Measurements from ENCODE around the gene LAMB3. TPM values are rescaled to one million over a fixed set of nuclear protein-coding genes. Genes with fewer than 3 reads are reported as not detected.

Gene LAMB3
- total and polyA plus RNA-seq, 7 experiments from 2014 or later: 0.11 to 5.7 (median 0.62) TPM

DNA sequence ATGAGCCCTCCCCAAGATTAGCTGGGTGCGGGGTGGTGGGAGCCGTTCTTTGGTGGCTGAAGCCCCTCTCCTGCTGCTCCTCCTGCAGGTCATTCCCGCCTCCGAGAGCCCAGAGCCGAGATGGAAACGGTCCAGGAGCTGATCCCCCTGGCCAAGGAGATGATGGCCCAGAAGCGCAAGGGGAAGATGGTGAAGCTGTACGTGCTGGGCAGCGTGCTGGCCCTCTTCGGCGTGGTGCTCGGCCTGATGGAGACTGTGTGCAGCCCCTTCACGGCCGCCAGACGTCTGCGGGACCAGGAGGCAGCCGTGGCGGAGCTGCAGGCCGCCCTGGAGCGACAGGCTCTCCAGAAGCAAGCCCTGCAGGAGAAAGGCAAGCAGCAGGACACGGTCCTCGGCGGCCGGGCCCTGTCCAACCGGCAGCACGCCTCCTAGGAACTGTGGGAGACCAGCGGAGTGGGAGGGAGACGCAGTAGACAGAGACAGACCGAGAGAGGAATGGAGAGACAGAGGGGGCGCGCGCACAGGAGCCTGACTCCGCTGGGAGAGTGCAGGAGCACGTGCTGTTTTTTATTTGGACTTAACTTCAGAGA is 23.4 kb upstream of the LAMB3 start:
- DNase-seq: peak in 2 of 9 donors; percentile 8 to 11
- ATAC-seq: no peak
- no peaks in the 10 kb centered on the region for H3K9me3 ChIP-seq (ENCODE audit: control insufficient read depth in 2 of 3, low read length in 3 of 3)
- H3K36me3 ChIP-seq (ENCODE audit: control insufficient read depth in 2 of 3, insufficient read depth in 3 of 3, low read length in 3 of 3): no peaks in the 10 kb centered on the region
- peaks cover 0 to 18% (median 0%) of the 10 kb centered on the region in 5 donors for H3K36me3 Mint-ChIP-seq
- H3K27ac ChIP-seq (ENCODE audit: low read depth, low read length): no peak overlapping the region
- peak overlapping the region in 1 of 9 donors; percentile 73 for H3K27ac Mint-ChIP-seq
- intact Hi-C loops (cut with micrococcal nuclease): loop anchor here in 1 of 2 donors (2.0 kb wide), 1 partner anchor 17 kb away; no protein-coding TSS in a partner anchor
- peaks cover 27 to 71% (median 43%) of the 10 kb centered on the region in 7 donors for H3K4me1 Mint-ChIP-seq
- CTCF ChIA-PET: no interaction called here
- H3K4me3 ChIP-seq (ENCODE audit: low read length): peak overlapping the region; percentile 40
- H3K4me3 Mint-ChIP-seq: peak overlapping the region; percentile 47 to 88 (median 80)
- H3K27me3 ChIP-seq (ENCODE audit: control insufficient read depth in 2 of 2, insufficient read depth in 2 of 2, low read length in 2 of 2): no peaks in the 10 kb centered on the region
- POLR2A ChIA-PET: interaction anchor here (0.6 kb wide), 1 partner anchor 48 kb away, joined by 3 read pairs; no protein-coding TSS in a partner anchor
- peaks cover 32 to 62% (median 60%) of the 10 kb centered on the region in 5 donors for H3K27me3 Mint-ChIP-seq
- H3K4me1 ChIP-seq (ENCODE audit: control insufficient read depth in 2 of 2, insufficient read depth in 2 of 2, low read length in 2 of 2): peaks cover 10 to 18% of the 10 kb centered on the region in 2 donors
- peaks cover 0 to 4% (median 0%) of the 10 kb centered on the region in 11 donors for H3K9me3 Mint-ChIP-seq

- POLR2A ChIA-PET: no interaction called here
- peaks cover 27 to 61% (median 55%) of the 10 kb centered on the region in 5 donors for H3K27me3 Mint-ChIP-seq
- DNase-seq (peak in 3 of 9 donors; percentile 2 to 70 (median 15)), ATAC-seq (peak; percentile 64)
- H3K9me3 ChIP-seq (ENCODE audit: control insufficient read depth in 2 of 3, low read length in 3 of 3): no peaks in the 10 kb centered on the region
- no peaks in the 10 kb centered on the region for H3K36me3 ChIP-seq (ENCODE audit: control insufficient read depth in 2 of 3, insufficient read depth in 3 of 3, low read length in 3 of 3)
- CTCF ChIA-PET: interaction anchor here (1.3 kb wide), 2 partner anchors 18 to 99 kb away, joined by 3 to 4 read pairs; no protein-coding TSS in a partner anchor
- peak within 1 kb of the TSS; percentile 47 to 88 (median 80) for H3K4me3 Mint-ChIP-seq
- no peaks in the 10 kb centered on the region for H3K27me3 ChIP-seq (ENCODE audit: control insufficient read depth in 2 of 2, insufficient read depth in 2 of 2, low read length in 2 of 2)
- peak within 1 kb of the TSS in 2 of 9 donors; percentile 36 to 73 for H3K27ac Mint-ChIP-seq
- H3K36me3 Mint-ChIP-seq: peaks cover 0 to 18% (median 0%) of the 10 kb centered on the region in 5 donors
- intact Hi-C loops (cut with micrococcal nuclease): loop anchor here (2.0 to 5.0 kb wide), 2 partner anchors 18 to 72 kb away; no protein-coding TSS in a partner anchor
- H3K4me1 Mint-ChIP-seq: peaks cover 27 to 74% (median 43%) of the 10 kb centered on the region in 7 donors
- peaks cover 0 to 4% (median 0%) of the 10 kb centered on the region in 11 donors for H3K9me3 Mint-ChIP-seq
- H3K4me3 ChIP-seq (ENCODE audit: low read length): peak within 1 kb of the TSS; percentile 40
- H3K4me1 ChIP-seq (ENCODE audit: control insufficient read depth in 2 of 2, insufficient read depth in 2 of 2, low read length in 2 of 2): peaks cover 10 to 18% of the 10 kb centered on the region in 2 donors
- no peak within 1 kb of the TSS for H3K27ac ChIP-seq (ENCODE audit: low read depth, low read length)
These were observed 22.8 kb upstream of the LAMB3 start, which contains the start of gene G0S2 for GRCh38 chr1:209674957-209675564. Gene G0S2 (plus strand): TSS chr1:209675412. CDS start chr1:209675685, 273 bp downstream.

GRCh38 chr1:209673631-209674417 is 21.6 kb upstream of the LAMB3 start:
- ATAC-seq (peak; percentile 37), DNase-seq (no peak)
- ChIA-PET POLR2A (interaction anchor here (0.5 kb wide), 1 partner anchor 92 kb away, joined by 3 read pairs; no protein-coding TSS in a partner anchor), CTCF (interaction anchor here (0.7 to 1.6 kb wide), 5 partner anchors 8 to 97 kb away, joined by 3 to 8 read pairs (median 3); no protein-coding TSS in a partner anchor)
- H3K4me3 Mint-ChIP-seq: peak overlapping the region; percentile 47 to 88 (median 80)
- Histone ChIP-seq H3K27ac (ENCODE audit: low read depth, low read length) (no peak overlapping the region), H3K9me3 (ENCODE audit: control insufficient read depth in 2 of 3, low read length in 3 of 3) (no peaks in the 10 kb centered on the region), H3K27me3 (ENCODE audit: control insufficient read depth in 2 of 2, insufficient read depth in 2 of 2, low read length in 2 of 2) (no peaks in the 10 kb centered on the region), H3K36me3 (ENCODE audit: control insufficient read depth in 2 of 3, insufficient read depth in 3 of 3, low read length in 3 of 3) (no peaks in the 10 kb centered on the region), H3K4me3 (ENCODE audit: low read length) (no peak overlapping the region), H3K4me1 (ENCODE audit: control insufficient read depth in 2 of 2, insufficient read depth in 2 of 2, low read length in 2 of 2) (peaks cover 10 to 18% of the 10 kb centered on the region in 2 donors)
- peaks cover 19 to 50% (median 43%) of the 10 kb centered on the region in 5 donors for H3K27me3 Mint-ChIP-seq
- intact Hi-C loops (cut with micrococcal nuclease): loop anchor here (1.0 to 5.0 kb wide), 5 partner anchors 13 to 73 kb away; no protein-coding TSS in a partner anchor
- H3K4me1 Mint-ChIP-seq: peaks cover 27 to 71% (median 43%) of the 10 kb centered on the region in 7 donors
- peaks cover 0 to 16% (median 0%) of the 10 kb centered on the region in 5 donors for H3K36me3 Mint-ChIP-seq
- peak overlapping the region in 3 of 9 donors; percentile 18 to 88 (median 36) for H3K27ac Mint-ChIP-seq
- H3K9me3 Mint-ChIP-seq: peaks cover 0 to 4% (median 0%) of the 10 kb centered on the region in 11 donors

GRCh38 chr1:209672705-209673630 is 20.7 kb upstream of the LAMB3 start:
- Mint-ChIP-seq H3K9me3 (peaks cover 0 to 4% (median 0%) of the 10 kb centered on the region in 11 donors), H3K27me3 (peaks cover 15 to 44% (median 38%) of the 10 kb centered on the region in 5 donors), H3K36me3 (peaks cover 0 to 16% (median 0%) of the 10 kb centered on the region in 5 donors), H3K4me3 (peak overlapping the region in 2 of 10 donors; percentile 24 to 68), H3K4me1 (peaks cover 27 to 66% (median 43%) of the 10 kb centered on the region in 7 donors), H3K27ac (peak overlapping the region in 3 of 9 donors; percentile 3 to 88 (median 51))
- ChIA-PET POLR2A (no interaction called here), CTCF (interaction anchor here (1.0 to 1.6 kb wide), 2 partner anchors 19 to 96 kb away, joined by 3 to 8 read pairs; no protein-coding TSS in a partner anchor)
- intact Hi-C loops (cut with micrococcal nuclease): loop anchor here in 1 of 2 donors (1.0 to 5.0 kb wide), 4 partner anchors 13 to 74 kb away; no protein-coding TSS in a partner anchor
- no peak overlapping the region for H3K27ac ChIP-seq (ENCODE audit: low read depth, low read length)
- H3K4me1 ChIP-seq (ENCODE audit: control insufficient read depth in 2 of 2, insufficient read depth in 2 of 2, low read length in 2 of 2): peaks cover 10 to 18% of the 10 kb centered on the region in 2 donors
- H3K4me3 ChIP-seq (ENCODE audit: low read length): no peak overlapping the region
- no peaks in the 10 kb centered on the region for H3K36me3 ChIP-seq (ENCODE audit: control insufficient read depth in 2 of 3, insufficient read depth in 3 of 3, low read length in 3 of 3)
- H3K9me3 ChIP-seq (ENCODE audit: control insufficient read depth in 2 of 3, low read length in 3 of 3): no peaks in the 10 kb centered on the region
- DNase-seq (peak in 1 of 9 donors; percentile 47), ATAC-seq (peak; percentile 70)
- no peaks in the 10 kb centered on the region for H3K27me3 ChIP-seq (ENCODE audit: control insufficient read depth in 2 of 2, insufficient read depth in 2 of 2, low read length in 2 of 2)

DNA sequence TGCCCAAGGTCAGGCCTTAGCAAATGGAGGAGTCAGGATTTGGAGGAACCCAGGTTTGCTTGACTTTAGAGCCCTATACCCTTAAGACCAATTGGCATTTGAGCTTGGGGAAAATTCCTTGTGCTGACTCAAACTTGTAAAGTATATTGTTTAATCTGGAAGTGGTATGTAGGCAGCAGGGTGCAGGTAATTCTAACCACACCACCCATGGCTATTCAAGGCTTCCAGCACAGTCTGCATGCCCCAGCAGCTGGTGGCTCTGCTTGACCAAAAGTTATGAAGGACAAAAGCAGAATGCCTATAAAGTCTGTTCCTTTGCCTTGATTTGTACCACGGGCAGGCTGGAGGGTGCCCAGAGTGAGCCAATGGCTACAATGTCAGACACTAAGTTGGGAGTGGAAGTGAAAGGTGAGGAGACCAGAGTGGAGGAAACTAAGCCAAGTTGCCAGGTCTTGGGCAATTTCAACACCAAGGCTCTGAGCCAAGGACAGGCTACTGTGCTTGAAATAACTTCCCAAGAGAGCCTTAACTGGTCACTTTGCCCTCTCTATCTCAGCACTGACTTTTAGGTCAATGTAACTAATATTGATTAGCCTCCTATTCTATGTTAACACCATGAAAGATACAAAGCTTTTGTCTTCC is 18.3 kb upstream of the LAMB3 start:
- intact Hi-C loops (cut with micrococcal nuclease): loop anchor here in 1 of 2 donors (2.0 to 5.0 kb wide), 2 partner anchors 20 to 77 kb away; no protein-coding TSS in a partner anchor
- Histone ChIP-seq H3K9me3 (ENCODE audit: control insufficient read depth in 2 of 3, low read length in 3 of 3) (no peaks in the 10 kb centered on the region), H3K27me3 (ENCODE audit: control insufficient read depth in 2 of 2, insufficient read depth in 2 of 2, low read length in 2 of 2) (no peaks in the 10 kb centered on the region), H3K4me3 (ENCODE audit: low read length) (no peak overlapping the region), H3K36me3 (ENCODE audit: control insufficient read depth in 2 of 3, insufficient read depth in 3 of 3, low read length in 3 of 3) (no peaks in the 10 kb centered on the region), H3K4me1 (ENCODE audit: control insufficient read depth in 2 of 2, insufficient read depth in 2 of 2, low read length in 2 of 2) (peaks cover 10 to 18% of the 10 kb centered on the region in 2 donors), H3K27ac (ENCODE audit: low read depth, low read length) (no peak overlapping the region)
- no peak overlapping the region for H3K27ac Mint-ChIP-seq
- H3K27me3 Mint-ChIP-seq: peaks cover 0 to 20% (median 16%) of the 10 kb centered on the region in 5 donors
- ChIA-PET POLR2A (no interaction called here), CTCF (no interaction called here)
- DNase-seq: no peak
- peaks cover 0 to 4% (median 0%) of the 10 kb centered on the region in 11 donors for H3K9me3 Mint-ChIP-seq
- H3K4me1 Mint-ChIP-seq: peaks cover 19 to 48% (median 31%) of the 10 kb centered on the region in 7 donors
- no peak for ATAC-seq
- H3K4me3 Mint-ChIP-seq: no peak overlapping the region
- peaks cover 0 to 8% (median 0%) of the 10 kb centered on the region in 5 donors for H3K36me3 Mint-ChIP-seq

All from naive thymus-derived CD4-positive, alpha-beta T cell (primary cell).